GOT3 (cell line): ENCODE measurements around the gene KNCN.

Experiments used
- DNase-seq: peaks from one replicate; lab custom pipeline; 2025; ENCODE audit warnings: mixed read lengths; lab: John Stamatoyannopoulos, UW

Gene KNCN

GRCh38 chr1:46543761-46544560, 7.5 kb downstream of the KNCN start:
- no peak for DNase-seq

- DNase-seq = no peak
These were observed 8.1 kb downstream of the KNCN start for GRCh38 chr1:46543382-46543760.

DNA sequence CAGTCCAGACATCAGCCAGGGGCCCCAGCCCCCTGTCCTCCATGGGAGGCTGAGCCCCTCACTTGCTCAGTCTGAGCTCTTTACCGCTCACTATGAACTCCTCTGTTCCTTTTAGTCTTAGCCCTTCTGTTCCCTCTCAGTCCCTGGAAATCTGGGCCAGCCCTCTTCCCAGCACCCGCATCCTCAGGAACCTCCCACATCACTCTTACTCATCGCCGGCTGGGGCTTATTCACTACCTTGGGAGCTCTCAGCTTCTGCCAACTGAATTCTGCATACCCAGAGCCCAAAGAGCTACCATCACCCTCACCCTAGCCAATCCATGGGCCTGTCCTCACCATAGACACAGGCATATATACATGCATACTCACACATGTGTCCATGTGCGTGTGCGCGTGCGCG, 11.5 kb downstream of the KNCN start:
- peak; percentile 15 for DNase-seq

- no peak for DNase-seq
These were observed 13.3 kb downstream of the KNCN start for GRCh38 chr1:46538147-46538546.

- no peak for DNase-seq
These were observed 13.8 kb downstream of the KNCN start for GRCh38 chr1:46537651-46538050.

DNA sequence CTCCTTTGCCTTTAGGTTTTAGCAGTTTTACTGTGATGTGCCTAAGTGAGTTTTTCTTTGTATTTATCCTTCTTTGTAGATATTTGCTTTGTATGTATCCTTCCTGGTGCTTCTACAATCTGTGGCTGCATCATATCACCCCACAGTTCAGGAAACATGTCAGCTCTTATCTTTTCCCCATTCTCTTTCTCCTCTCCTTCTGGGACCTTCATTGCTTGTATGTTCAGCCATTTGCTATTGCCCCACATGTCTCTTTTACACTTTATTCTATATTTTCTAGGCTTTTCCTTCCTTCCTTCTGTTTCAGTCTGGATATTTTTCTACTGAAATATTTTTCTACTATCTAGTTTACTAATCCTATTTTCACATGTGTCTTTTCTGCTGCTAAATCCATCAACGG, 14.9 kb downstream of the KNCN start:
- DNase-seq = no peak

DNA sequence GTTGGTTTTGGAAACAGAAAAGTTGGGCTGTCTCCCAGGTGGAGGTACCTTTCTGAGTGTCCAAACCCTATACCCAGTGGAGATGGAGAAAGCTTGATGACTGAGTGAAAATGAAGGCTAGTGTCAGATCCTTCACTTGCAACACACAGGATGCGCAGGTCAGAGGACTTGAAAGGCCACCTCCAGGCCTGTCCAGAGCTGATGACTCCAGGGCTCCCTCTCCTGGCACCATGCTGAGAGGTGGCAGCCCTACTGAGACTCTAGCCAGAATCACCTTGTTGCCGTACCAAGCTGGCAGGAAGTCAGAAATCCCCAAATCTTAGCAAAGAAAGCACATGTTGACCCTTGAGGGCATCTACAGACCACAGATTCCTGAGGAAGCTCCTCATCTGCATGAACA, 16.4 kb downstream of the KNCN start:
- DNase-seq = no peak

DNA sequence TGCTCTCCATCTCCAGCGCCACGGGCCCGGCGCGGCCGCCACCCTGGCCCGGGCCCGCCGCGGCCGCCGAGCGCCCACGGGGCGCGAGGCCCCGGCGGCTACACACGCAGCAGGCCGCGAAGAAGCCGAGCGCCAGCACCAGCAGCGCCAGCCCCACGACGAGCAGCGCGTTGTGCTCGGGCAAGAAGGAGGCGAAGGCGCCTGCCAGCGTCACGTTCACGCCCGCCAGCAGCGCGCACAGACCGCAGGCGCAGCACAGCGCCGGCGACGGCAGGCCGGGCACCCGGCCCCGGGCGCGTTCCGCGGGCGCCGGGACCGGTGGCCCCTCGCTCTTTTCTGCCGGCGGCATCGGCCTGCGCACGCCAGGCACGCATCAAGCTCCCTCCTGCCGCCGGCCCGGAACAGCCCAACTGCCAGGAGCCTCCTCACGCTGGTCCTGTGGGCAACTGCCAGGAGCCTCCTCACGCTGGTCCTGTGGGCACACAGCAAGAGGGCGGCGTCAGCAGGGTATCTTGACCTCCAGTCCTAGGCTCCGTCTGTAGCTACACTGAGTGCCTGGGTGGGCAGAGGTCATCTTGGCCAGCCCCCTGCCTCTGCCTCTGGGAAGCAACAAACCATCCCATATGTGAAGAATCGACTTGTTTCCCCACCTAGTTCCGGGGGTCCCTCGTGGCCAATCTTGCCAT, 18.1 kb downstream of the KNCN start:
- no peak for DNase-seq

DNA sequence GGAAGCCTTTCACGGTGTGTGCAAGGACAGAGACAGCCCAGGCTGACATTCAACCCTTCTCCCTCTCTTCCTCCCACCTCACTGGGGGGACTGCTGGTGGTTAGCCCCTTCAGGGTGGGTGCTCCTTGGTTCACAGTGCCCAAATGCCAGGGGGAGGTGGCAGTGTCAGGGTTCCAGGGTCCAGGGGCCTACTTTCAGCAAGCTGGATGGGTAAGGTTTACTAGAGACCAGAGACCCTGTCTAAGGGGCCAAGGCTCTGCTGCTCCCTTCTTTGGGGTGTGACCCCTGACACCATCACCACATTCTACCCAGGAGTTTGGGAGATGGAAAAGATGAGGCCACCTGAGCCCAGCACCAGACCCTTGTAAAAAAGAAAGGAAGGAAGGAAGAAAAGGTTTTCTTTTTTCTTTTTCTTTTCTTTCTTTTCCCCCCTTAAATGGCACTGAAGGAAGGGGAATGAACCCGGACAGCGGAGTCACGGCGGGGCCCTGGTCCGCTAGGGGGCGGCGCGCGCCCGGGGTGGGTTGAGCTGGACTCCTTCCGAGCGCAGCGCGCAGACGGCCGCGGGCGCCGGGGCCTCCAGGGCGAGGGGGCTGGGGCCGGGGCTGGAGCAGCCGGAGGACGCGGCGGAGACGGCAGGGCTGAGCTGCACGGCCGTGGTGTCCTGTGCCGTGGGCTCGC, 18.8 kb downstream of the KNCN start:
- DNase-seq = no peak

DNA sequence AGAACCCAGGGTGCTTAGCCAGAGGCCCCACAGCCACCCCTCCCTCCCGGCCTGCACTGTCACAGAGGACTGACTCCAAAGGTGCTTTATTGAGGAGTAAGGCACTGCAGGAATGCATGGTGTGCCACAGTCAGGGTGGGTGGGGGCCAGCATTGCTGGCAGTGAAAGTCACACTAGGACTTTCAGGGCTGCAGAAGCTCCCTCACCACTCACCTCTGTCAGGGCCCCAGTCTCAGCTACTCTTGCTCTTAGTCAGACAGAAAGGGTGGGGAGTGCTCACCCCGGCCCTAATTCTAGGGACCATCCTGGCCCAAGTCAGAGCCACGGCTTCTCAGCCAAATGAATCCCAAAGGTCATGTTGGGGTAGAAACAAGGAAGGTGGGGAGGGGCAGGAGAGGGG, 19.4 kb downstream of the KNCN start:
- no peak for DNase-seq

GRCh38 chr1:46530791-46531409, 20.5 kb downstream of the KNCN start:
- no peak for DNase-seq

- no peak for DNase-seq
These were observed 21.1 kb downstream of the KNCN start for GRCh38 chr1:46530311-46530710.

DNA sequence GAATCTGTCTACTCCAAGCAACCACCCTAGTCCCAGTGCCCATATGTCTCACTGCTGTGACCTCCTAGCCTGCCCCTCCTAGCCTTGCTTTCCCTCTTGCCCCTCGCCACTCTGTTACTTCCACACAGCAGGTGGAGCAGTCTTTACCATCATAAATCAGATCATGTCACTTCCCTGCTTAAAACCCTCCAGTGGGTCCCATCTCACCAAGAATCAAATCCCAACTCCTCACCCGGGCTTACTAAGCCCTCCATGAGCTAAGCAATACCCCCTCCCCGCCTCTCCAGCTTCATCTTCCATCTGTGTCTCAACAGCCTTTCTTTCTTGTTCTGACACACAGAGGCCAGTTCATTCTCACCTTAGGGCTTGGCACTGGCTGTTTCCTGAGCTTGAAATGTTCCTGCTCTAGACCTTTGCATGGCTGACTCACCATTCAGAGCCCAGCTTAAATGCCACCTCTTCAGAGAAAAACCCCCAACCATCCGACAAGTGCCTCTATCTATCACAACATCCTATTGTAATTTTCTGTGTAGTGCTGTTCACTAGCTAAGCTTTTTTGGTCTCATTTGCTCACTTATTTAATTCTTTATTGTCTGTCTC, 22.3 kb downstream of the KNCN start:
- no peak for DNase-seq

- no peak for DNase-seq
These were observed 23.0 kb downstream of the KNCN start for GRCh38 chr1:46528297-46528955.

DNA sequence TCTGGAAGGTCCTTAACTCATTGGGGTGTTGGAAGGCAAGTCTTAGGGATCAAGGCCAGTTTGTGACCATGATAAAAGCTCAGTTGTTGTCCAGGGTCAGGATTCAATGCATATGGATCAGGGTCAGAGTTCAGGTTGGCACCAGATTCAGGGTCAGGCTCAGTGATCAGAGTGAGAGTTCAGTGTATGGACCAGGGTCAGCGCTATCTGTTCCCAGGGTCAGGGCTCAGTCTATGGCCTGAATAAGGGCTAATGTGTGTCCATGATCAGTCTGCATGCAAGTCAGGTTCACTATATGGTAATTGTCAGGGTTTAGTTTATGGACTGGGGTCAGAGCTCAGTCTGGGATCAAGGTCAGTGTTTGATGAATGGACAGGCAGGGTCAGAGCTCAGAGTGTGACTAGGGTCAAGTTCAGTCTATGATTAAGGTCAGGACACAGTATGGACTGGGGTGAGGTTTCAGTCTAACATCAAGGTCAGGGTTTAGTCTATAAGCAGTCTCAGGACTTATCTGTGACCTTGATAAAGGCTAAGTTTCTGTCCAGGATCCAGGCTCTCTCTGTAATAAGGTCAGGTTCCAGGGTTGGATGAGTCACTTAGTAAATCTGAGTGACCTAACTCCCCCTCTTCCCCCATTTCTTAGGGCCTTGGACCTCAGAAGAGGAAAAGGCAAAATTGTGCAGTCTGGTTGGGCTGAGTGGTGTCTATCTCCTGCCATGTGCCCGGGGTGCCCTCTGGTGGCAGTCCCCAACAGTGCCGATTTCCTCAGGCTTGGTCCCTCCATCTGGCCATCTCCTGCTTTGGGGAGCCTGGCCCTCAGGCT, 23.8 kb downstream of the KNCN start:
- DNase-seq = peak; percentile 59

DNA sequence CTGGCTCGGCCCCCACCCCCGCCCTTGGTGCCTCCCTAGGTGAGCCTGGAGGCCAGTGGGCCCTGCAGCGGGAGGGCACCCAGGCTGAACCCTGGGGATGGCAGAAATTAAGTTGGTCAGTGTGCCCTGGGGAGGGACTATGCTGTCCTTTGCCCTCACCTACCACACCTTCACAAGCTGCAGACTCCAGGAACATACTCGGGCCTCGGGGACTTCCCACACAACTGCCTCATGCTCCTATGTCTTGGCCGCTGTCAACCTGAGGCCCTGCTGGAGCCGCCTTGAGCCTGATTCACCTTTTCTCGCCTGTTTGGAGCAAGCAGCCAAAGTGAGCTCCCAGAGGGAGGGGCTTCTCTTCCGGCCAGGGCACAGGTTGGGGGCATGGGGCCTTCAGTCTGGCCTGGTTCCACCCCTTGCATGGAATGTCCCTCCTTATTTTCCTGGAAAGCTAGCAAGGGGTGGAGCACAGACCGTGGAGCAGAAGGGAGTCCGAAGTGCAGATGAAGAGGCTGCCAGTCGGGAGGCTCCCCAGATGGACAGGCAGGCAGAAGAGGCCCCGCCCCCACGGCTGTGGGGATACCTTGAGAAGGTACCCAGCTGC, 24.7 kb downstream of the KNCN start:
- DNase-seq = no peak

GRCh38 chr1:46526013-46526690, 25.3 kb downstream of the KNCN start:
- DNase-seq = no peak

GRCh38 chr1:46525253-46525983, 26.0 kb downstream of the KNCN start:
- DNase-seq = no peak

DNA sequence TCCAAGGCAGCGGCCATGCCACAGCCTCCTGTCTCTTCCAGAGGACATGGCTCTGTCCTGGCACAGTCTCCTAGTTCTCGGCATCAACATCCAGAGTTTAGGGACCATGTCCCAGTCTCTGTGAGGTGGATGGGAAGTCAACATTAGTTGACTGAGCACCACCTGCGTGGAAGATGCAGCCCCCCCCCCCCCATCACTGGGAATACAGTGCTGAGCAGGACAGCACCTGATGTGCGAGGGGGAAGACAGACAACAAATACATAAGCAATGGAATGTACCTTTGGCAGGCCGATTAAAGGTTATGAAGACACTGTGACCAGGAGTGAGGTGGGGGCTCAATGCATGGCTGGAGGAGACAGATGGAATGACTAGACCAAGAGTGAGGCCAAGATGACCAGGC, 26.6 kb downstream of the KNCN start:
- DNase-seq = no peak
